CD4-positive, CD25-positive, alpha-beta regulatory T cell (primary cell): Measurements from ENCODE around the gene HES4. TPM values are rescaled to one million over a fixed set of nuclear protein-coding genes. Genes with fewer than 3 reads are reported as not detected.
A peak's percentile ranks its signal among the peaks of the same experiment; 100 is the strongest.

Experiments used
- ATAC-seq, 2 donors: fragments of 150-1000 bp; cut with Tn5 transposase; one replicate each; pipeline ENCODE4 v1.10.0; 2021; ENCODE audit warnings: low read depth in 2 of 2, moderate number of reproducible peaks in 2 of 2, moderate library complexity in 1 of 2
- DNase-seq, 3 donors: peaks; one replicate each; pipeline versions ENCODE4 v3.0.0 to v3.0.0-alpha.2; 2012 to 2022; ENCODE audit warnings: mixed read lengths in 1 of 3
- H3K27ac ChIP-seq: one replicate; pipeline ENCODE4 v1.7.0; 2013; ENCODE audit warnings: mild to moderate bottlenecking, low read length; ENCODE audit not compliant: insufficient read depth, poor library complexity, severe bottlenecking
- H3K27me3 ChIP-seq: one replicate; pipeline ENCODE4 v1.7.0; 2013; ENCODE audit warnings: low read length; ENCODE audit not compliant: control insufficient read depth, insufficient read depth
- H3K36me3 ChIP-seq: one replicate; pipeline ENCODE4 v1.7.0; 2013; ENCODE audit warnings: mild to moderate bottlenecking, low read length, moderate library complexity; ENCODE audit not compliant: control insufficient read depth, insufficient read depth
- H3K4me1 ChIP-seq: 2 replicates; pipeline ENCODE4 v1.7.0; 2013; ENCODE audit warnings: mild to moderate bottlenecking, low read length; ENCODE audit not compliant: insufficient read depth, control insufficient read depth, poor library complexity, severe bottlenecking
- H3K4me3 ChIP-seq: one replicate; pipeline ENCODE4 v1.7.0; 2013; ENCODE audit warnings: low read depth, mild to moderate bottlenecking, low read length, moderate library complexity
- H3K9me3 ChIP-seq, 2 experiments: 1 replicate in 1 of 2; 2 replicates in 1 of 2; pipeline ENCODE4 v1.7.0; 2013; ENCODE audit warnings: low read length in 2 of 2, mild to moderate bottlenecking in 1 of 2, moderate library complexity in 1 of 2; ENCODE audit not compliant: control insufficient read depth in 2 of 2
- H3K27ac Mint-ChIP-seq, 3 donors: one replicate each; pipeline ENCODE4 v1.8.0; 2020 to 2022; ENCODE audit warnings: mild to moderate bottlenecking in 3 of 3, mixed read lengths in 3 of 3, moderate library complexity in 2 of 3
- H3K27me3 Mint-ChIP-seq: one replicate; pipeline ENCODE4 v1.8.0; 2022; ENCODE audit warnings: mild to moderate bottlenecking, mixed read lengths
- H3K36me3 Mint-ChIP-seq: one replicate; pipeline ENCODE4 v1.8.0; 2020; ENCODE audit warnings: mixed read lengths
- H3K4me1 Mint-ChIP-seq, 4 donors: one replicate each; pipeline ENCODE4 v1.8.0; 2020 to 2022; ENCODE audit warnings: mixed read lengths in 4 of 4, mild to moderate bottlenecking in 1 of 4
- H3K4me3 Mint-ChIP-seq, 4 donors: one replicate each; pipeline ENCODE4 v1.8.0; 2020 to 2022; ENCODE audit warnings: mild to moderate bottlenecking in 4 of 4, mixed read lengths in 4 of 4, moderate library complexity in 3 of 4
- H3K9me3 Mint-ChIP-seq, 7 donors: one replicate each; pipeline ENCODE4 v1.8.0; 2020 to 2022; ENCODE audit warnings: mixed read lengths in 7 of 7, mild to moderate bottlenecking in 3 of 7, moderate library complexity in 2 of 7
- polyA plus RNA-seq, 4 donors: library from polyadenylated mRNA; unstranded; fragments of 300-500 nt; fragmentation: Illumina TruSeq; gene quantifications; one replicate each; pipeline ENCODE4 v1.2.3, GENCODE V29; 2021
- total RNA-seq: library from RNA; stranded (reverse); gene quantifications from one replicate; pipeline ENCODE4 v1.2.3, GENCODE V29; 2022

HES4 gene
- total and polyA plus RNA-seq, 5 donors from 2014 or later, result 0.21 to 25.9 (median 1.2) TPM; not detected in 1

GRCh38 chr1:1004780-1005697, 5.1 kb upstream of the HES4 start:
- no peak for DNase-seq
- Mint-ChIP-seq H3K4me1 (peaks cover 0 to 13% (median 4%) of the 10 kb centered on the region in 4 donors), H3K4me3 (peak overlapping the region in 1 of 4 donors; percentile 71), H3K27me3 (peaks cover 47% of the 10 kb centered on the region), H3K36me3 (no peaks in the 10 kb centered on the region), H3K27ac (no peak overlapping the region), H3K9me3 (peaks cover 0 to 3% (median 0%) of the 10 kb centered on the region in 7 donors)
- Histone ChIP-seq H3K4me3 (no peak overlapping the region), H3K27ac (no peak overlapping the region), H3K36me3 (no peaks in the 10 kb centered on the region), H3K9me3 (no peaks in the 10 kb centered on the region), H3K27me3 (peaks cover 9% of the 10 kb centered on the region), H3K4me1 (peaks cover 28% of the 10 kb centered on the region)
- no peak for ATAC-seq

- no peak for DNase-seq
- Mint-ChIP-seq H3K4me3 (no peak overlapping the region), H3K4me1 (peaks cover 0 to 14% (median 4%) of the 10 kb centered on the region in 4 donors), H3K9me3 (peaks cover 0 to 3% (median 0%) of the 10 kb centered on the region in 7 donors), H3K36me3 (no peaks in the 10 kb centered on the region), H3K27ac (no peak overlapping the region), H3K27me3 (peaks cover 47% of the 10 kb centered on the region)
- Histone ChIP-seq H3K9me3 (no peaks in the 10 kb centered on the region), H3K27me3 (peaks cover 9% of the 10 kb centered on the region), H3K4me3 (no peak overlapping the region), H3K4me1 (peaks cover 34% of the 10 kb centered on the region), H3K27ac (no peak overlapping the region), H3K36me3 (no peaks in the 10 kb centered on the region)
- ATAC-seq, result no peak
Observed at GRCh38 chr1:1004420-1004779, 4.5 kb upstream of the HES4 start.

GRCh38 chr1:1003618-1004419, 3.9 kb upstream of the HES4 start:
- peak overlapping the region in 1 of 4 donors; percentile 41 for H3K4me3 Mint-ChIP-seq
- H3K27ac Mint-ChIP-seq, result no peak overlapping the region
- Histone ChIP-seq H3K4me1 (peaks cover 40% of the 10 kb centered on the region), H3K4me3 (no peak overlapping the region), H3K9me3 (no peaks in the 10 kb centered on the region), H3K36me3 (no peaks in the 10 kb centered on the region), H3K27me3 (peaks cover 9% of the 10 kb centered on the region), H3K27ac (no peak overlapping the region)
- ATAC-seq, result no peak
- peaks cover 0 to 3% (median 0%) of the 10 kb centered on the region in 7 donors for H3K9me3 Mint-ChIP-seq
- H3K36me3 Mint-ChIP-seq, result no peaks in the 10 kb centered on the region
- peaks cover 42% of the 10 kb centered on the region for H3K27me3 Mint-ChIP-seq
- no peak for DNase-seq
- H3K4me1 Mint-ChIP-seq, result peaks cover 0 to 15% (median 4%) of the 10 kb centered on the region in 4 donors

- peak overlapping the region in 1 of 3 donors; percentile 95 for H3K27ac Mint-ChIP-seq
- Histone ChIP-seq H3K9me3 (no peaks in the 10 kb centered on the region), H3K4me3 (no peak overlapping the region), H3K27me3 (peaks cover 9% of the 10 kb centered on the region), H3K27ac (no peak overlapping the region), H3K36me3 (no peaks in the 10 kb centered on the region), H3K4me1 (peaks cover 42% of the 10 kb centered on the region)
- H3K4me3 Mint-ChIP-seq, result peak overlapping the region; percentile 57 to 78 (median 73)
- DNase-seq (no peak), ATAC-seq (no peak)
- H3K4me1 Mint-ChIP-seq, result peaks cover 0 to 20% (median 4%) of the 10 kb centered on the region in 4 donors
- no peaks in the 10 kb centered on the region for H3K36me3 Mint-ChIP-seq
- H3K9me3 Mint-ChIP-seq, result peaks cover 0 to 3% (median 0%) of the 10 kb centered on the region in 7 donors
- H3K27me3 Mint-ChIP-seq, result peaks cover 44% of the 10 kb centered on the region
Observed at GRCh38 chr1:1001057-1001783, 1.3 kb upstream of the HES4 start.

- peaks cover 51% of the 10 kb centered on the region for H3K27me3 Mint-ChIP-seq
- H3K27ac Mint-ChIP-seq, result peak overlapping the region in 1 of 3 donors; percentile 95
- Histone ChIP-seq H3K9me3 (no peaks in the 10 kb centered on the region), H3K27me3 (peaks cover 9% of the 10 kb centered on the region), H3K36me3 (no peaks in the 10 kb centered on the region), H3K4me3 (no peak overlapping the region), H3K27ac (no peak overlapping the region), H3K4me1 (peaks cover 45% of the 10 kb centered on the region)
- peaks cover 0 to 5% (median 0%) of the 10 kb centered on the region in 7 donors for H3K9me3 Mint-ChIP-seq
- DNase-seq (peak; percentile 38 to 73 (median 60)), ATAC-seq (peak in 1 of 2 donors; percentile 6)
- no peaks in the 10 kb centered on the region for H3K36me3 Mint-ChIP-seq
- peak overlapping the region; percentile 57 to 78 (median 73) for H3K4me3 Mint-ChIP-seq
- H3K4me1 Mint-ChIP-seq, result peaks cover 0 to 24% (median 8%) of the 10 kb centered on the region in 4 donors
Observed at GRCh38 chr1:1000357-1001056, 610 bp upstream of the HES4 start.

GRCh38 chr1:998995-999724, 737 bp downstream of the HES4 start:
- peak in 1 of 2 donors; percentile 4 for ATAC-seq
- Histone ChIP-seq H3K27me3 (no peaks in the 10 kb centered on the region), H3K27ac (no peak overlapping the region), H3K4me3 (no peak overlapping the region), H3K9me3 (no peaks in the 10 kb centered on the region), H3K36me3 (no peaks in the 10 kb centered on the region), H3K4me1 (peaks cover 38% of the 10 kb centered on the region)
- Mint-ChIP-seq H3K4me3 (peak overlapping the region in 3 of 4 donors; percentile 56 to 86 (median 68)), H3K27ac (no peak overlapping the region), H3K27me3 (peaks cover 50% of the 10 kb centered on the region), H3K9me3 (peaks cover 0 to 4% (median 0%) of the 10 kb centered on the region in 7 donors), H3K36me3 (no peaks in the 10 kb centered on the region), H3K4me1 (peaks cover 0 to 21% (median 4%) of the 10 kb centered on the region in 4 donors)
- no peak for DNase-seq
